SK-N-MC (cell line): ENCODE measurements around the gene FILIP1.

Experiments used
- DNase-seq: peaks from one replicate; pipeline ENCODE4 v3.0.0-alpha.2; 2011; ENCODE audit warnings: low read depth, low spot score
- H3K27ac ChIP-seq: fragments of 200-600 bp; sonication (generic); 2 replicates; pipeline ENCODE4 v1.5.1; 2016; ENCODE audit warnings: mixed run types
- H3K36me3 ChIP-seq: fragments of 200-600 bp; sonication (generic); 2 replicates; pipeline ENCODE4 v1.6.1; 2017; ENCODE audit warnings: antibody characterized with exemption, low read length, mixed read lengths; ENCODE audit not compliant: insufficient read depth
- H3K4me3 ChIP-seq: fragments of 200-600 bp; sonication (generic); 2 replicates; pipeline ENCODE4 v1.5.1; 2016
- H3K9ac ChIP-seq: fragments of 200-600 bp; sonication (generic); 2 replicates; pipeline ENCODE4 v1.8.0; 2017; ENCODE audit warnings: mixed run types, mixed read lengths; ENCODE audit not compliant: insufficient read length
- H3K9me3 ChIP-seq: fragments of 200-600 bp; sonication (generic); 2 replicates; pipeline ENCODE4 v1.6.1; 2017; ENCODE audit warnings: low read depth, mild to moderate bottlenecking, antibody characterized with exemption, low read length, moderate library complexity, mixed read lengths
- EZH2 ChIP-seq: fragments of 200-600 bp; sonication (generic); IDR thresholded peaks from one replicate; pipeline ENCODE4 v1.6.1; 2017; ENCODE audit warnings: antibody characterized with exemption
- FOXP2 ChIP-seq: optimal IDR thresholded peaks from 2 replicates; pipeline ENCODE3; 2011; ENCODE audit warnings: mild to moderate bottlenecking, moderate library complexity; ENCODE audit not compliant: insufficient read depth; ENCODE audit errors: extremely low read length, control extremely low read depth
- POLR2AphosphoS5 ChIP-seq: IDR thresholded peaks from 2 replicates; pipeline ENCODE4 v1.6.1; 2012; ENCODE audit warnings: mild to moderate bottlenecking, low read depth, low read length, borderline replicate concordance

Gene FILIP1

DNA sequence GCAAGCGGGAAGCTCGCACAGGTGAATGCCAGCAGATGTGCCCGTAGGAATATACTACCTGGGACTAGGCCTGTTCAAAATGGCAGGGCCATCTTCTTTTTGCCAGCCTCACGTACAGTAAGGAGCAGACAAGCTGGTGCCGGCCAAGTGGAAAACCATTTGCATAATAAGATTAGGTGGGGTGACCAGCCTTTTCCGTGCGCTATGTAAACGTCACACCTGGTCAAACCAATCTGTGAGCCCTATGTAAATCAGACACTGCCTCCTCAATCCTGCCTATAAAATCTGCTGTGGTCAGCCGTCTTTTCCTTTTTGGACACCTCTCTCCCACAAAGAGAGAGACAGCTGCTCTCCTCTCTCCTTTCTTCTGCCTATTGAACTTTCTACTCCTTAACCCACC lies 148.2 kb downstream of the FILIP1 start:
- Histone ChIP-seq H3K4me3 (no peak overlapping the region), H3K9me3 (no peaks in the 10 kb centered on the region), H3K9ac (no peak overlapping the region), H3K36me3 (no peaks in the 10 kb centered on the region), H3K27ac (no peak overlapping the region)
- DNase-seq: no peak
- TF ChIP-seq POLR2AphosphoS5 (no peak), FOXP2 (no peak), EZH2 (no peak)

DNA sequence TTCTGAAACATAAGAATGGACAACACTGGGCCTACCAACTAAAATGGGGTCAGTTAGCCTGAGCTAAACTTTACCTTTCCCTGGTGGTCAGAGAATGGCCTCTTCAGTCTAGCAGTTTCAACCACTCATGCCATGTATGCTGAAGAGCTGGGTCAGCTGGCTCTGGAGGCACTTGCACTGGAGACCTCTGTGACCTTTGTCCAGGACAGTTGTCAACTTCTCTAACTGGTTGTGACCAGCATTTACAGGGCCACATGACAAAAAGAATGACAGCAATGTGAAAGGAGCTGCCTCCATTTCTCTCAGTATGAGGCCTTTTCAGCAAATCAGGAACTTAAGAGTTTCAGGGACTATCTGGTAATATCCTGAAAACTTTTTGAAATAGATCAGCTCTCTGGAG lies 149.1 kb downstream of the FILIP1 start:
- DNase-seq: no peak

DNA sequence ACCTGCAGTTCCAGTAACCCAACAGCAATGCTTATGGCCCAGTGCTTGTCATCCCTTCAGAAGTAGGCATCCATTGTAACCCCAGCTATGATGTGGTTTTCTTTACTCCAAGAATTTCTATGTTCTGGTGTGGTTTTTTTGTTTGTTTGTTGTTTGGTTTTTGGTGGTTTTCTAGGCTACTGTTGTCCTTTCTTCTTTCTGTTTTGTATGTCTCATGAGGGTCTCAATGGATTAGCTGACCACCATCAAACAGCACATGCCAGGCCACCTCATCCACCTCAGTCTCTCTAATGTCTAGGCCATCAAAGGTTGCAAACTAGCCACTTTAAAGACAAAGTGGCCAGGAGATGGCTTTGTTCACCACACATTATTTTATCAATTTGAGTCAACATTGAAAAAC lies 149.6 kb downstream of the FILIP1 start:
- Histone ChIP-seq H3K9me3 (no peaks in the 10 kb centered on the region), H3K9ac (no peak overlapping the region), H3K4me3 (no peak overlapping the region), H3K27ac (no peak overlapping the region), H3K36me3 (no peaks in the 10 kb centered on the region)
- TF ChIP-seq FOXP2: no peak
- no peak for TF ChIP-seq POLR2AphosphoS5
- no peak for DNase-seq

More for the DNA sequence above, 149.1 kb downstream of the FILIP1 start:
- no peak overlapping the region for H3K4me3 ChIP-seq
- no peak overlapping the region for H3K9ac ChIP-seq
- no peak overlapping the region for H3K27ac ChIP-seq
- H3K36me3 ChIP-seq: no peaks in the 10 kb centered on the region
- no peaks in the 10 kb centered on the region for H3K9me3 ChIP-seq
- TF ChIP-seq EZH2 (no peak), FOXP2 (no peak), POLR2AphosphoS5 (no peak)

DNA sequence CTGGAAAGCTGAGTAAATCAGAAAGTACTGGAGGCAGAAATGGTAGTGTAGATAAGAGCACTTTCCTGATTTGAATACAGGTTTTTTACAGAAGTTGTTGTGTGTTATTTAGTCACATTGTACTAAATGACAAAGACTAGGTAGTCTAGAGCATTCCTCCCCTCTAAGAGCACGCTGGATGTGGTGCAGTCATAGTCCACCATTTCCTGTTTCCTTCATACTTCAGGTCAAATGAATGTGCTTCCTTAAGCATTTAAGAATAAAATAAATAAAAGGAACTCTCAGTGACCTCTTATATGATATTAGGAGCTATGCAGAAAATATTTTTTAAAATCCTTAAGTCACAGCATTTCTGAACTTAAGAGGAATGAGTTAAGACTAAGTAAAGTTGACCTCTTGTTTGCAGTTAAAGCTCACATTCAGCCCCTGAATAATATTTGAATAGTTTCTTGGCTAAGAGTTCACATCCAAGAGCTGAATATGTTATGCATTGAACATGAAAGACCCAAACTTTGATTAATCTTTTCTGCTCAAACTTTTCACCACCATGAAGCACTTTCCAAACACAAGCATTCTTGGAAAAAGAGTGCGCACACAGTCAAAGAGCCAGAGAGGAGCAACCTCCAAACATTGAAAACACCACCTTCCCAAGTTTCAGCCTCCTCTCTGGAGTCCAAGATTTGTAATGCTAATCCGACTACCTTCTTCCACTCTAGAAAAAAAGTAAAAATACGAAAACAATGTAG lies 155.6 kb downstream of the FILIP1 start:
- no peaks in the 10 kb centered on the region for H3K36me3 ChIP-seq
- no peak overlapping the region for H3K4me3 ChIP-seq
- no peak overlapping the region for H3K27ac ChIP-seq
- no peak overlapping the region for H3K9ac ChIP-seq
- H3K9me3 ChIP-seq: no peaks in the 10 kb centered on the region
- no peak for DNase-seq
- no peak for TF ChIP-seq FOXP2
- TF ChIP-seq POLR2AphosphoS5: no peak
- no peak for TF ChIP-seq EZH2

DNA sequence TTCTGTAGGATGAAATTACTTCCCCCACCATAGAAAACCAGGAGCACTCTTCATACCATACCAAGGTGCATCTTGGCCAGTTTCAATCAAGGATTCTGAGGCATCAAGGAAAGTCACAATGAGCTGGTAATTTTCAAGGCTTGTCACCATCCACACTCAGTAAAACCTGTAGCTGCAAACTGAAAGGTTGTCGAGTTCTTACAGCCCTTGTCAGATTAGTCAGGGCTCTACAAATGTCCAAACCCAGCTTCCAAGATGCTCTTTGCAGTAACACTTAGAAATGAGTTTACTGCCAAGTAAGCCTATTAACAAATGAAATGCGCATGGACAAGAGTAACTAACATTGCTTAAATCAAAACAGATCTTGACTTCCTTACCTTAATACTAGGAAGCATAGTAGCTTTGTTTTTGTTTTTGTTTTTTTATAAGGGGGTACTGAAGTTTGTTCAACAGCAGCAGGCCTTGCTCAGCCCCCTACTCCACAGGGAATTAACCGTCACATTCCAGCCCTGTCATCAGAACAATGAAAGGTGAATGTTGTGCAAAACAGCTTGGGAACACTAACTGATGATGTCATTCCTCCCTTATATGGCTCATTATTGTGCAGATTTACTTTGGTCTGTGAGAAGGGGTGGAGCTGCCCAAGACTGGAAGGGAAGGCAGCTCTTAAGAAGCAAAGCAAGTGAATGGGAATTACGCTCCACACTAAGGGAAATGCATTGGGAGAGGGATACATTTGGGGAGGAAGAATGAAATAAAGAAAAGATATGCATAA lies 159.1 kb downstream of the FILIP1 start:
- TF ChIP-seq FOXP2 (no peak), EZH2 (no peak), POLR2AphosphoS5 (no peak)
- Histone ChIP-seq H3K9ac (no peak overlapping the region), H3K27ac (no peak overlapping the region), H3K9me3 (no peaks in the 10 kb centered on the region), H3K4me3 (no peak overlapping the region), H3K36me3 (no peaks in the 10 kb centered on the region)
- DNase-seq: no peak

DNA sequence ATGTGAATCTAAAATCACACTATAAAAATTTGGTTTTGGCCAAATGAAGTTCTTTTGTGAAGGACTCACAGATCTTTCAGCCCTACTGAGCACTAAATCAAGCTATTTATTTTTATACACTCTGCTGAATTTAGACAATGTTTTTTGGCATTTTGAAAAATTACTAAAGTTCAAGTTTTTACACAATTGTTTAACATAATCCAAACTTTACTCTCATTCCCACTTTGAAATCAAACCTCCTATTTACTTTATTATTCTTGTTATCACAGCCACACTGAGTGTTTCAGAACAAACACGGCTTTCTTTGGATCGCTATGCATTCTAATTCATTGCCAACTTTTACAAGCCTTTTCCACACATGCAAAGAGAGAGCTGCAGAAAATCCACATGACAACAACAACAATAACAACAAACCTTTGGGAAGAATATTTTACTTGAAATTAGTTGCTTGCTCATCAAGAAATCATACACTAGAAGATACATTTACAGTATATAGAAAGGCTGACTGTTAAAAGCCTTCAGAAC lies 159.9 kb downstream of the FILIP1 start:
- Histone ChIP-seq H3K9me3 (no peaks in the 10 kb centered on the region), H3K27ac (no peak overlapping the region), H3K4me3 (no peak overlapping the region), H3K9ac (no peak overlapping the region), H3K36me3 (no peaks in the 10 kb centered on the region)
- TF ChIP-seq FOXP2 (no peak), EZH2 (no peak), POLR2AphosphoS5 (no peak)
- DNase-seq: no peak

DNA sequence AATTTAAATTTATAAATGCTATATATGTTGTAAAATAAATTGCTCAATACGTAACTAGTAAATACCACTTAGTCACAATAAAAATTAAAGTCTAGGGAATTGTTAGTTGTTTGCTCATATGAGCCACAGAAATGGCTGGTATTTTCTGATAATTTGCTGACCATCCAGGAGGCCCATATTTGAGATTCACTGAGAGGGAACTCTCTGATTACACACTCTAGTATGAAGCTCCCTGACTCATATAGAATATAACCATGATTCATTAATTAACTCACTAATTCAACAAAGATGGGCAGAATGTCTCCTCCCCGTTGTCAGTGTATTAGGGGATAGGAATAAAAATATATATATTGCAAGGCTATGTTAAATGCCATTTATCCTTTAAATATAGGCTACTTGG lies 162.4 kb downstream of the FILIP1 start:
- no peak overlapping the region for H3K9ac ChIP-seq
- no peak overlapping the region for H3K4me3 ChIP-seq
- TF ChIP-seq FOXP2 (no peak), POLR2AphosphoS5 (no peak), EZH2 (no peak)
- no peaks in the 10 kb centered on the region for H3K36me3 ChIP-seq
- no peak overlapping the region for H3K27ac ChIP-seq
- H3K9me3 ChIP-seq: no peaks in the 10 kb centered on the region
- DNase-seq: no peak

DNA sequence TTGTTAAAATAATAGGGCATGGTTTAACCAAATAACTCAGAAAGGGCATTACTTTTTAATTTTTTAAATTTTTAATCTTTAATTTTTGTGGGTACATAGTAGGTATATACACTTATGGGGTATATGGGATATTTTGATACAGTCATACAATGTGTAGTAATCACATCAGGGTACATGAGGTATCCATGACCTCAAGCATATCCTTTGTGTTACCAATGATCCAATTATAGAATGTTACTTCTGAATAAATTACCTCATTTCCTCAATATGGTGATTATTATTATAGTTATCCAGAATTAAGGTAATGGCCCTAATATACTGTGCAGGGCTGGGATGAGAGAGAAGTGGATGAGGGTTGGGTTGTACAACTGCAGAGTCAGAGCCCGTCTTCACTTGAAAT lies 163.9 kb downstream of the FILIP1 start:
- Histone ChIP-seq H3K36me3 (no peaks in the 10 kb centered on the region), H3K9ac (no peak overlapping the region), H3K9me3 (no peaks in the 10 kb centered on the region), H3K27ac (no peak overlapping the region), H3K4me3 (no peak overlapping the region)
- DNase-seq: no peak
- TF ChIP-seq EZH2: no peak

GRCh38 chr6:75327807-75328206 lies 165.8 kb downstream of the FILIP1 start:
- Histone ChIP-seq H3K4me3 (no peak overlapping the region), H3K9ac (no peak overlapping the region), H3K9me3 (no peaks in the 10 kb centered on the region), H3K36me3 (no peaks in the 10 kb centered on the region), H3K27ac (no peak overlapping the region)
- no peak for DNase-seq
- TF ChIP-seq FOXP2 (no peak), EZH2 (no peak), POLR2AphosphoS5 (no peak)
